ENCODE measurements around the gene PDLIM5.

Gene PDLIM5

DNA sequence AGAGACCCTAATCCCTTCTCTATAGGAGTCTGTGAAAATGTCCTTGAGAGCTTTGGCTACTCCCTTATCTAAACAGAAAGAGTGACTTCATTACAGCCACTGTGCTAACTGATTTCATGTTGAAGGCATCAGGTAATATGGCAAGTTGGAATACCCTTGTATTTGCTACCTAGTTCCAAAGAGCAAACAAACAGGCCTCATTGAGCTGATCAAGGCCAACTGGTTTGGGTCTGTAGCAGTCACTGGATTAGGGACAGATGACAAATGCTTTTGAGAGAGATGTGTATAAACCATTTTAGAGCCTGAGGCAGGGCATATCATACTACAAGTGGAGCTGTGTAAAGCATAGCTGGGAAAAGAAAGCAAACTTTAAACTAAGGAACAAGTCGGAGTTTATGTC lies 22.9 kb upstream of the PDLIM5 start:
- no peak for DNase-seq

DNA sequence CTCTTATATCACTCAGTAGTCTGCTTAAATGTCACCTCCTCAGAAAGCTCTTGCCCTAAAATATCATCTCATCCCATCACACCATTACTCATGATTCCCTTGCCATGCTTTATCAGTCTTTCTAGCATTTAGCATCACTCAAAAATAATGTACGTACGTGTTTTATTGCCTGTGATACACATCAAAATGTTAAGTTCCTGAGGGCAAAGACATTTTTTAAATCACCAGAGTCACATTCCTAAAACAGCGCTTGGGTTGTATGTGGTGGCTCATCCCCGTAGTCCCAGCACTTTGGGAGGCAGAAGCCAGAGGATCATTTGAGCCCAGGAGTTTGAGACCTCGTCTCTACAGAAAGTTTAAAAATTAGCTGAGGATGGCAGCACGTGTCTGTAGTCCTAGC lies 21.3 kb upstream of the PDLIM5 start:
- no peak for DNase-seq

DNA sequence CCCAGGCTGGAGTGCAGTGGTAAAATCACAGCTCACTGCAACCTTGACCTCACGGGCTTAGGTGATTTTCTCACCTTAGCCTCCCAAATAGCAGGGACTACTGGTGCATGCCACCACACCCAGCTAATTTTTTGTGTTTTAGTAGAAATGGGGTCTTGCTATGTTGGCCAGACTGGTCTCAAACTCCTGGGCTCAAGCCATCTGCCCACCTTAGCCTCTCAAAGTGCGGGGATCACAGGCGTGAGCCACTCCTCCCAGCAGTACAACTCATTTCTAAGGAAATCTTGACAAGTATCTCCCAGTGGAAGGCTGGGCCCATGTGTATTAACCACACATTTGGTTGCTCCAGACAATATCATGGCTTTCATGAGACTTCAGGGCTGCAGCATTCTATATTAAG lies 20.4 kb upstream of the PDLIM5 start:
- no peak for DNase-seq

DNA sequence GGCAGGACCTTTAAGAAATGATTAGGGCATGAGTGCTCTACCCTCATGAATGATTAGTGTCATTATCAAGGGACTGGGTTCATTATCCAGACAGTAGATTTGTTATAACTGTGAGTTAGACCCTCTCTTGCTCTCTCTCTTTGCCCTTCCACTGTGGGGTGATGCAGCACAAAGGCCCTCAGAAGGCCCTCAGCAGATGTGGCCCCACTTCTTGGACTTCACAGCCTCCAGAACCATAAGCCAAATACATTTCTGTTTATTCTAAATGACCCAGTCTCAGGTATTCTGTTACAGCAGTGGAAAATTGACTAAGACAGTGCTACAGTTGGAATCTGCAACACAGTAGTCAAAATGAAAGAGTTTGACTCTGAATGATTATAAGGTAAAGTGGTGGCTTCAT lies 17.2 kb upstream of the PDLIM5 start:
- DNase-seq = no peak

DNA sequence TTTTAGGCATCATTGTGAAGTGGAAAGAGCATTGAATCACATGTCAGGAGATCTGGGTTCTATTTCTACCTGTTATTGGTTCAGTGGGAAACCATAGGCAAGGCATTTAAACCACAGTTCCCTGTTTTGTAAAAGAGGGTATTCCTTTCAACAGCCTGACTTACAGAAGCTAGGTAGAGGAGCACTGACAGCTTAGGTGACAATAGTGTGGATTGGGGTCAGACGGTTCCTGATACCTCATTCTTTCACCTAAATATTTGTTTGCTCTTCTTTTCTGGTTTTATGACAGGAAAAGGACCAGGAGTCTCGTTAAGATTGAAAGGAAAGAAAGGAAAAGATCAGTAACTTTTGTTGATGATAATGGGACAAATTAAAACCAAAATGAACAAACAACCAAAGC lies 15.9 kb upstream of the PDLIM5 start:
- no peak for DNase-seq

DNA sequence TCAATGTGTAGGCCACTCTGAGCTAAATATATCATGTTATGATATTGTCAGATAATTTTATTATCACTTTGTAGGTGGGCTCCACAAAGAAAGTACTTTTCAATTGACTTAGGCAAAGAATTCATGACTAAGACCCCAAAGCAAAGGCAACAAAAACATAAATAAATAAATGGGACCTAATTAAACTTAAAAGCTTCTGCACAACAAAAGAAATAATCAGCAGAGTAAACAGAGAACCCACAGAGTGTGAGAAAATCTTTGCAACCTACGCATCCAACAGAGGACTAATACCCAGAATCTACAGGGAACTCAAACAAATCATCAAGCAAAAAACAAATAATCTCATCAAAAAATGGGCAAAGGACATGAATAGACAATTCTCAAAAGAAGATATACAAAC lies 15.2 kb upstream of the PDLIM5 start:
- DNase-seq = no peak

DNA sequence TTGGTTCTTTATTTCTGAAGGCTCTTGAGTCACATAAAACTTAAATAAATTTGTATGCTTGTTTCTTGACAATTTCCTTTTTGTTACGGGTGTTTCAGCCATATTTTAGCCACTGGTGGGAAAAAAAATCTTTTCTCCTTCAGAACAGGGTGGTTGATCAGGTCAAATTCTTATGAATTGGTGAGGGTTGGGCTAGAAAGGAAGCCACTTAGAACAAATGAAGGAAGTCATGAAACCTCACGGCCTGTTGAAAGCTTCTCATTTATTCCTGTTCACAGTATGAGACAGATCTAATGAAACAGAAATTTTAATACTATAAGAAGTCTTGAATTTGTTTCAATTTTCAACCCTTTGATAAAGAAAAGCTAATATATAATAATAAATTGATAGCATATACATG lies 12.1 kb upstream of the PDLIM5 start:
- no peak for DNase-seq

DNA sequence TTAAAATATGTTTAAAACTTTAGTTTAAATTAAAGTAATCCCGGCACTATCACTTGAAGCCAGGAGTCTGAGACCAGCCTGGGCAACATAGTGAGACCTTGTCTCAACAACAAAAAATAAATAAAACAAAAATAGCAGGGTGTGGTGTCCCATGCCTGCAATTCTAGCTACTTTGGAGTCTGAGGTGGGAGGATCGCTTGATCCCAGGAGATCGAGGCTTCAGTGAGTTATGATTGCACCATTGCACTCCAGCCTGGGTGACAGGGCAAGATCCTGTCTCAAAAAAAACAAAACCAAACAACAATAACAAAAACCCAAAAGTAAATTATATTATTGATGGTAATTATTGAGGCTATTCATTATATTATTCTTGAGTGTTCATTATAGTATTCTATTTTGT lies 9.9 kb upstream of the PDLIM5 start:
- DNase-seq = no peak

DNA sequence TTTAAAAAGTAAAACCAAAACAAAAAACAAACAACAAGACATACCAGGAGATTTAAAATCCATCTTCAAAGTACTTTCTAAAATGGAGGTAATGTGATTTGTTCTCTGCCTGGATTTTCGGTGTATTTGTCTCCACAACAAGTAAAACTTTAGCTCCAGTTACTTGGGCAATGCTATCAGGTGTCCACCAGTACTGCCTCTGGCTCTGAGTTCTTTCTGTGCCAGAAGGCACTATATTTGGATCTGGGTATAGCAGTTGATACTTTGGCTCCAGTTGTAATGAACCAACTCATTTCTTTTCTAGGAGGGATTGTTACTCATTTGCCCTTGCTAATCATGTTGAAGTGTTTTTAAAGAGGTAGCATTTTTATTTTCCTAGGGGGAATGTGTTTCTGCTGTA lies 9.5 kb upstream of the PDLIM5 start:
- no peak for DNase-seq

DNA sequence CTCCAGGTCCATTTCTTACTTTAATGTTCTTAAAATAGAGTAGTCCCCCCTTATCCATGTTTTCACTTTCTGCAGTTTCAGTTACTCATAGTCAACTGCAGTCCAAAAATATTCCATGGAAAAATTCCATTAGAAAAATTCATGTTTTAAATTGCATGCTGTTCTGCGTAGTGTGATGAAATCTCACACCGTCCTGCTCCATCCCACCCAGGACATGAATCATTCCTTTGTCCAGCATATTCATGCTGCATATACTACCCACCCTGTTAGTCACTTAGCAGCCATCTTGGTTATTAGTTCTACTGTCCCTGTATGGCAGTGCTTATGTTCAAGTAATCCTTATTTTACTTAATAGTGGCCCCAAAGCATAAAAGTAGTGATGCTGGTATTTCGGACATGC lies 5.4 kb upstream of the PDLIM5 start:
- no peak for DNase-seq

DNA sequence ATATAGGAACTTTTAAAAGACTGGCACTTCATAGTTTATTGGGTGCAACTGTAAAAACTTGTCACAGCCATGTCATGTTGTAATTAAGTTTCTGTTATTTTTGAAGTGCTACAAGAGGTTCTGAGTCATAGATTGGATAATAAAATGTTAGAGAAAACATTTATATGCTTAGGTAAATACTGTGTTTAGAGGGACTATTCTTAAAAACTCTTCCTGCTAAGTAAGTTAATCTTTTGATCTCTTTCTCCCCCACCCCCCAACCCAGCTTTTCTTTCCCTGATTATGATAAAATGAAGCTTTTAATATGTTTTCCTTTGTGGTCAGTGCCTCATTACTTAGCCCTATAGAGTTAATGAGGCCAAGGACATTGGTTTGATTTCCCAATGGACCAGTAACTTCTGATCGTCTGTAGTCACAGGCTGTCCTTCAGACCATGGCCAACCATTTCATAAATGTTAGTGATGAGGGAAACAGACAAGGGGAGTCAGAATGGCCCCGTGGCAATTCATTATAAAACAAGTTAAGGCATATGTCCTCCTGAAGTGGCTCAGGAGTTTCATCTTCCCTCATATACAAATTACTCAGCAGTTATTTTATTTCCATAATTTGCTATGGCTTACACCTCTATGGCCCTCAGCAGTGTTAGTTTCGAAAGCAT lies 3.9 kb upstream of the PDLIM5 start:
- DNase-seq = no peak

DNA sequence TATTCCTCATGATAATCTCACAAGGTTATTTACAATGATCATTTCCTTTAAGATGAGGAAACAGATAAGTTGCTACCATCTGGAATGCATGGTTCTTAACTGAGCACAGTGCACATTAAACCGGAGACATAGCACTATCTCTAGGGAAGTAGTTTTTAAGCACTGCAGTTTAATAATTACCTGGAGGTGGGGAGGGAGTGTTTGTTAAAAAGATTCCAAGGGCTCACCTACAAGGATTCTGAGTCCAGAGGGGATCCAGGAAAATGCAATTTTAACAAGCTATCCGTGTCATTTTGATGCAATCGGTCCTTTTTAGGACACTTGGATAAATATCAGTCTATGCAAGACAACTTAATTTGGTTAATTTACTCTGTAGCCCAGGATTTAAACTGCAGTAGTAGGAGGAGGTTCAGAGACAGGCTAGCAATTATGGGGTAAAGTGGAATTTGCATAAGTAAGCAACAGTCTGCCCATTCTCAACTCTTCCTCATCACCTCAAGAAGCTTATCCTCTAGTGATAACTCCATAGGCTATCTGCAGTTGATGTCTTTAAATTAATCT lies 2.8 kb upstream of the PDLIM5 start:
- DNase-seq = no peak

DNA sequence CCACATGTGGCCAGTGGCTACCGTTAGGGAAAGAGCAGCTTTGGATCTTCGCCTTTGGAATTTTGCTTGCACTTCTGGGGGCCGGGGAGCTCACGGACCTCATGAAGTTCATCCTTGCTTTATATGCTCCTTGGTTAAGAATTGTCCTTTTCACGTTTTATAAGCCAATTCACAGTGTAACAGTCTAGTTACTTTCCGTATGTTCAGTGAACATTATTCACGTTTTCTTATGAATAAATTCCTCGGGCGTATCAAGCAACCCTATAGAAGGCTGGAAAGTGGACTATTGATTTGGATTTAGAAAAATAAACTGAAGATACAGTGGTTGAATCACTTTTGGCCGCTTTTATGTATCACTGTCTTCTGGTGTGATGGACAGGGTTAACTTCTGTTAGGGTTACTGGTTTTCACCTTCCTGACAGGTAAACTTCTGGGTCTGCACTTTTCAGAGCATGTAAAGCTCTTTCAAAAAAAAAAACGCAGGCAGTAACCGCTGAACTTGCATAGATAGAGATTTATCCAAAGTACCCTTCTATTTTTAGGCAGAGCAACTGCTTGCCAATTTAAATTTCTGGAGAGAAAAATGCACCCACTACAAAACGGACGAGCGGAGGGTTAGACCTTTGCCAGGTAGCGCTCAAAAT lies 569 bp upstream of the PDLIM5 start:
- no peak for DNase-seq

DNA sequence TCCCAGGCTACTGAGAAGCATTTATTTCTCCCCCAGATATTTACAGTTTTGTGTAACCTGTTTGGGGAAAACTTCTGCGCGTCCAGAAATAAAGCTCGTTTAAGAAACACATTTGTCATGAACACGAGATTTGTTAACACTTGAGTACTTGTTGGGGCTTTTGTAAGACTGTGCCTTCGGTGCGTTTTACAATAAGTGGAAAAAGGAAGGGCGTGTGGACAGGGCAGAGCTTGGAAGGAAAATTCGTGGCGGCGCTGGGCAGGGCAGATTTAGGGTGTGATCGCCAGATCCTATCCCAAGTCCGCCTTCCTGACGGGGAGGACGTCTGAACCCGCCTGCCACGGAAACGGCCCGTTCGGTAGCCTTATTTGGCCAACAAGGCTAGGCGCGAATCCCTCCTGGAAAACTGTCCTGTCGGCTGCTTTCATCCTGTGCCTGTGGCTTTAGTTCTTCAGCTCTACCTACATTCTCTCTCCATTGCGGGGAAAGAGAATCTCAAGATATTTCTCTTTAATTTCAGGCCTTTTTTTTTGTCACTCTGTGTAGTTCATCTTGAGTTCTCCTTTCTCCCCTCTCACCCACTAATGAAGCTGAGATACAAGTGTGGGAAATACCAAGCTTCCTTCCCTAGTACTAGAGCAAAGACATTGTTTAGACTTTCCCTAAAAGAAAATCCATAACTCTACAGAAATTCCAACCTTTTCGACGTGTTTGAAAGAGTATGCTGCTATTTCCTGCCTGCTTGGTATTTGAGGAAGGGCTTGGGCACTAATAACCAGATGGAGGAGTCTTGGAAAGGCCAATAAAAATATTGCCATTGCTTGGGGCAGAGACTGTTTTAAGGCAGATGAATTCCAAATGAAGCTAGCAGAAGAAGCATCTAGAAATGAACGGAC lies 982 bp downstream of the PDLIM5 start:
- DNase-seq = peak; percentile 60

DNA sequence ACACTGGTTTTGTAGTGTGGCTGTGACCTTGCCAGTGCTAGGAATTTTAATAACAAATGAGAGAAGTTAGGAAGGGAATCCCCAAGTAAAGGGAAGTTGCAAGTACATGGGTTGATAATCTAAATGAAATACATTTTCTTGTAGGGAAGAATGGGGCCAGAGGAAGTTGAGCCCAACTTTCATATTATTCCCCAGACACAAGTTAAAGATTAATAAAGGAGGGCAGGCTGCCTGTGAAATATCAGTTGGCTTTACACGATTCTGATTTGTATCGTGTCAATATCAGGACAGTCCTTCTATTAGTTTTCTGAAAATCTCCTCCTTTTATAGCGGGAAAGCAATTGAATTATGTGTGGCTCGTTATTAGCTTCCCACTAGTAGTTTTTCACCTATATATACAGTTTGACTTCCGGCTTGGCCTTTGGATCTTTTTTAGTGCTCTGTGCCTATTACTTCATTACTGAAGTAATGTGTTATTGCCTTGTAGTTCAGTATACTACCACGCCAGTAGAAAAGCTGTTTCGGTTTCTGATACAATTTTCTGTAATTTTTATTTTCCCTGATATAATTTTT lies 1.7 kb downstream of the PDLIM5 start:
- DNase-seq = no peak

DNA sequence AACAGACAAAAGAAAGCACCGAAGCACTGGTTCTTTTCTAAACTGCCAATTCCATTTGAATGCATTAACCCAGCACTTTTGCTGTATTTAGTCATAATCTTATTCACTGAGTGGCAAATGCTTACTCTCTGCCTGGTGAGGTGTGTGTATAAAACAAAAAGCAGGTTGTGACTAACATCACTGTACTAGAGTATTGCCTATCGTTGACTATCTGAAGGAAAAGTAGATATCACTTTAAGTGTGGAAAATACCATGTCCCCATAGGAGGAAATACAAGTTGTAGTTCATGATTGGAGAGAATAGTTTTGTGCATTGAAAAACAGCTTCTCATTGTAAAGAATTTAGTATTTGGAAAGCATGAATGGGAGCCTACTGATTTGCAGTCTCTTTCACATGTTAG lies 2.7 kb downstream of the PDLIM5 start:
- DNase-seq = no peak

DNA sequence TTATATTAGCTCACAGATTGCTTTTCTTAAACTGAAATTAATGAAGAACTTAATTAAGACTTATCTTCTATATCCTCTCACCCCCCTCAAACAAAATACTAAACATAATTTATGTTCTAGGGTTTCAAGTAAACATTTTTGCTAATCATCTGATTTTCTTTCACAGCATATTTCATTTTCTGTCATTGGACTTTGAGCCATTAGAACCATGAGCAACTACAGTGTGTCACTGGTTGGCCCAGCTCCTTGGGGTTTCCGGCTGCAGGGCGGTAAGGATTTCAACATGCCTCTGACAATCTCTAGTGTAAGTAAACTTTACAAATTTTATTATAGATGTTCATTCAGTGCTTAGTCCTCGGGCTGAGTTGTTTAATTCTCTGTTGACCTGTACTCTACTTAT lies 3.3 kb downstream of the PDLIM5 start:
- DNase-seq = no peak

DNA sequence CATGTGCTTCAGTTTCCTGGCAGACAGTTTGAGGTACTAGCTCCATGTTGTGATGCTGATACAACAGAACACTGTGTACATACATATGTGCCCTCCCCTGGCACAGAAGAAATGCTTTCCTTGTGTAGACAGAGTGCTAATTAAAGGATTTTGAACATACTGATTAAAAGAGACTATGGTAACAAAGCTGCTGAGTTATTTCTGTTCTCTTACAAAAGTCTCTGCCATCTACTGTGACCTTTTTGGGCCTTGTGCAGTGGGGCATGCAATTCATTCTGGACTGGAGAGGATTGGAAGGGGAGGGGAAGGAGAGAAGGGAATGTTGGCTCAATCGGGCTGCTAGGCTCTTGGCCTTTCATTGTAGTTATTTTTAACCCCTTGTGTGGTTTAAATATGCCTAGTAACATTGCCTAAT lies 6.0 kb downstream of the PDLIM5 start:
- DNase-seq = no peak

DNA sequence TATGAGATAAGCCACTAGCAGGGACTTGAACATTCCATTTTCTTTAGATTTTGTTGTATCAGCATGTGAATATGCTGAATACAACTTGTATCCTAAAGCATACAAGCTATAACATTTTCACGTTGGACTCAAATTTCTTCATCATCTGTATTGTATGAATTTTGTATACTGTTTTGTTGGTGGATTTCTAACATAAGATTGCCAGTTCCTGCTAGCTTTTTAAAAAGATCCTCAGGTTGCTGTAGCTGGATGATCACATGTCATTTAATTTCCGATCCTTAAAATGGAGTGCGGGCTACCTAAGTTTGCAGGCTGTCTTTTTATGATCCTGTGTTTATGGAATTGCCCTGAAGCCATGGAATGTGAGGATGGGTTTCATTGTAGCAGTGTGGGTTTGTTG lies 6.9 kb downstream of the PDLIM5 start:
- DNase-seq = no peak

DNA sequence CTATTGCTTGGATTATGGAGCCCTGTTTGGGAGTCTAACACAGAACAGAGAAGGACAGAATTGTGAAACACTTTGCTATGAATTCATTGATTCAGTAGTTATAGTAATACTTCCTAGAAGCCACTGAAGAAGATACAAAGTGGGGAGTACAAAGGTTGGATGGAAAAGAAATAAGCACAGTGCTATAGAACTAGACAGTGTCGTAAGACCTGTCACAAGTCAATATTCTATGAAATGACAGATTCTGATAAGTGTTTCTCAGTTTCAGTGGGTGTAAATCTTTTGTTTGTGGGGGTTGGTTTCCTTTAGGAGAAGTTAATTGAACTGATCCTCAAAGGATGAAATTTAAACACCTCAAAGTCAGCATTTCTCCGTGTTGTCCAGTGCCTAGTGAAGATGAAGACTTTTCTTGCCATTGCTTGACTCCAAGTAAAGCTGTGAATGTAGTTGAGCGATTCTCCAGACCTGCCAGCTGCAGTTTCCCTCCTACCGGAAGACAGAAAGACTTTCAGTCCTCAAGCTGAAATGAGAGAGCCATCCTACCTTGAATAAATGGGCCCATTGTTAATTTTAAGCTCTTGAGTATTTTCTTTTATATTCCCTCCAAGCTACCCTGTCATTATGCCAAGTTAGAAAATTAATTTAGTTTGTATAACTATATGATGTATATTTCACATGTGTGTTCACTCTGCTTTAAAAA lies 7.9 kb downstream of the PDLIM5 start:
- DNase-seq = no peak

DNA sequence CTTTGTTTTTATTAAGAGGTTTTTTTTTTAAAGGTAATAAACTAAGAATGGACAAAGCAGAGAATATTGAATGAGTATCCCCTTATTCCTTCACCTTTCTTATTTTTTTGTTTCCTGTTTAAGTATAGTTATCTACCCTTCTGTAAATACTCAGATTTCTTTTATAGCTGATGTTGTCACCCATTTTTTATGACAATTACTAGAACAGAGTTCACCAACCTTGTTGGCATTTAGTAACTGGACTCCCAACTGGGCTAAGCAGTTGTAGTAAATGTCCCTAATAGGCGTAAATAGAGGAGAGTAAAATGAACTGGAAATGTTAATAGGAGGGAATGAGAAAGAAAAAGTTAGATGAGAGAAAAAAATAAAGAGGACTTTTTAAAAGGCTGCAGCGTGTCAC lies 9.8 kb downstream of the PDLIM5 start:
- no peak for DNase-seq

DNA sequence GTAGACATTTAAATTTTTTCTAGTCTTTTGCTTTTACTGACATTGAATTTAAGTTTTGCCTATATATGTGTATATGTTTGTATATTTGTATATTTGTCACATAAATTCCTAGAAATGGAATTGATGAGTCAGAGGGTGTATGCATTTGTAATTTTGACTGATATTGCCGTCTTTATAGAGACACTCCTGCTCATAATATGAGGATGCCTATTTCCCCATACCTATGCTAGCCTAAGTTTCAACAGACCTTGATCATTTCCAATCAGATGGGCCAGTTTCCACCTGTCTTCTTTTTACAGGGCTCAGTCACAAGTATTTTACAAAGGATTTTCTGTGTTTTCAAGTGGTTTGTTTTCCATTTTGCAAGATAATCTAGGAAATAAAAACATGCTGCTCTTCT lies 10.8 kb downstream of the PDLIM5 start:
- no peak for DNase-seq

DNA sequence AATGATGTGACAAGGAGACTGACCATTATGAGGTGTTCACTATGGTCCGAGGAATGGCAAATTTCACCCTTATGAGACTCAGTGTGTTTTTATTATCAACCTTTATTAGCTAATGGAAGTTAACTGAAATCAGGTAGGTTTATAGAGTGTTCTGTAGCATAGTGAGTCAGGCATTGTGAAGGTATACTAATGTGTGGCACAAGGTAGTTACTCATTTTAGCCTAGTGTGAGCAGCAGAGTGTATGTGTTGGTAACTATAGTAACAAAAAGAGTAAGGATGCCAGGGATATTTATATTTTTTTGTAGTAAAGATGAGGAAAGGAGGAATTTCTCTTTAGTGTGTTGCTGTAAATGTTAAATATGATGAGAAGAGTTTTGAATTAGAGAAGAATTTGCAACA lies 12.0 kb downstream of the PDLIM5 start:
- no peak for DNase-seq

Measured in activated CD8-positive, alpha-beta memory T cell treated with anti-CD3 and anti-CD28 coated beads, Interleukin-2, amount 50 U/mL, for 48 hours (primary cell).